RPMI7951 (cell line): ENCODE results near the gene MBD5. TPM values are rescaled to one million over a fixed set of nuclear protein-coding genes. Genes with fewer than 3 reads are reported as not detected.
"Not testable (repeated sequence)": the region's sequence is repeated elsewhere in the genome, so short reads cannot be mapped to it uniquely, and the experiment has no call there.

Source experiments
- DNase-seq: peaks from one replicate; pipeline ENCODE4 v3.0.0-alpha.2; 2012; ENCODE audit warnings: low read depth
- total RNA-seq: library from RNA; depleted of rRNA; stranded (reverse); fragments of >200 nt; shearing (Covaris generic); gene quantifications from 2 replicates; pipeline ENCODE4 v1.2.3, GENCODE V29; 2014; rRNA removed

The MBD5 gene
- total RNA-seq: 9.6 and 11.9 TPM in 2 replicates

- DNase-seq: peak; percentile 60
These were observed at the start of gene MBD5 for GRCh38 chr2:148021059-148021861. Gene MBD5 (plus strand): TSS chr2:148021091.

- DNase-seq: no peak
These were observed 44.8 kb upstream of the MBD5 start for GRCh38 chr2:147976102-147976501.

DNA sequence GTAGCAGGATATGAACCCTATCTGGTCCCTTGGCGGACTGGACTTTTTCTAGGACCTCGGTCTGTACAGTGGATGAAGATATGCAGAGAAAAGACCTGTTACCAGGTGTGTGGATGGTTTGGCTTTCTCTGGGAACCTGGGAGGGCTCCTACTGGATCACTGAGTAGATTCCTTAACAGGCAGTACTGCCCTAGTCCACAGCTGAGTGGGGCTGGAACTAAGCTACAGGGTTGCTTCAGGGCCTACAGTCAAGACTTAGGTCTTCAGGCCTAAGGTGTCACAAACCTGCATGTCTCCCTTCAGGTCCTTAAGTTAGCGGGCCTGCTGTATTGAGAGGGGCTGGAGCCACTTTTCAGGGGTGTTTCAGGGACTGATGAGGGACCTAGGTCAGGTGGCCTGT is 43.2 kb upstream of the MBD5 start:
- no peak for DNase-seq

DNA sequence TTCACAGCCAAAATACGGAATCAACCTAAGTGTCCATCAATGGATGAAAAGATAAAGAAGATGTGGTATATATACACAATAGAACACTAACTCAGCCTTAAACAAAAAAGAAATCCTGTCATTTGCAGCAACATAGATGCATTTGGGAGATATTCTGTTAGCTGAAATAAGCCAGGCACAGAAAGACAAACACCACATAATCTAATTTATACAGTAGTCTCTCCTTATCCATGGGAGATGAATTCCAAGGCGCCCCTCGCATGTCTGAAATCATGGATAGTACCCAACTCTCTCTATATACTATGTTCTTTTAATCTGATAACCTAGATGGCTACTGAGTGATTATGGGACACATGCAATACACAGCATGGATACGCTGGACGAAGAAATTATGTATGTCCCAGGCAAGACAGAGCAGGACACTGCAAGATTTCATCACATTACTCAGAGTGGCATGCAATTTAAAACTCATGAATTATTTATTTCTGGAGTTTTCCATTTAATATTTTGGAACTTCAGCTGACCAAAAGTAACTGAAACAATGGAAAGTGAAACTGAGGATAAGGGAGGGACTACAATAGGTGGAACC is 39.9 kb upstream of the MBD5 start:
- no peak for DNase-seq

GRCh38 chr2:147989102-147989501 is 31.8 kb upstream of the MBD5 start:
- DNase-seq: no peak

DNA sequence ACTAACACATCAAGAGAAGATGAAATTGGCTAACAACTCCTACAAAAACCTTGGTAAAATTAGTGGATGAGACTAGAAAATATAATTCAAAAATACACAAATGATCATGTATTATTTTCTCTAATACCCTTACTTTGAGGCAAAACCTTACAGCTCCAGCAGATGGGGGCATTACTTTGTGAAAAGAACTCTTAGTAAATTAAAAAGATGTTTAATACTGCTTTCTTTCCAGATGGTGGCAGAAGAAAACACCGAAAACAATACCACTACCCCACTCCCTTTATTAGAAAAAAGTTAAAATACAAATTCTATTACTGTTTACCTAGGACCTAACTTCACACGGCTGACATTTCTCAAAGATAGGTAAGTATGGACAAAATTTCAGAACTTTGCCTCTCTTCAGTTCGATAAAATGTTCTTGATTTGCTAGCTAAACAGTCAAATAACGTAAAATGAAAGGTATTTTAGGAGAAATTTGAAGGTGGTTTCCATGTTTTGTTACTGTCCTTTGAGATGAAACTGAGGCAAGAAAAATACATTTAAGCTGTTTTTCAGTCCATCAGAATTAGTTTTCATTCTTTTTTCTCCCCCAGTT is 31.0 kb upstream of the MBD5 start:
- peak; percentile 52 for DNase-seq

GRCh38 chr2:147994965-147995364 is 25.9 kb upstream of the MBD5 start:
- DNase-seq: not testable (repeated sequence)

DNA sequence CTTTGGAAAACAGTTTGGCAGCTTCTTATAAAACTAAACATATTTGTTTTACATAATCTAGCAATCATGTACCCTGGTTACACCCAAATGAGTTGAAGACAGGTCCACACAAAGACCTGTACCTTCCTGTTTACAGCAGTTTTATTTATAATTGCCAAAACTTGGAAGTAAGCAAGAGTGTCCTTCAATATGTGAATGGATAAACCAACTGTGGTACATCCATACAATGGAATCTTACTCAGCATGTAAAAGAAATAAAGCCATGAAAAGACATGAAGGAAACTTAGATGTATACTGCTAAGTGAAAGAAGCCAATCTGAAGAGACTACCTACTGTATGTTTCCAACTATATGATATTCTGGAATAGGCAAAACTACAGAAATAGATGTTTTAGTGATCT is 24.1 kb upstream of the MBD5 start:
- no peak for DNase-seq

GRCh38 chr2:147998203-147998602 is 22.7 kb upstream of the MBD5 start:
- DNase-seq: no peak

- no peak for DNase-seq
These were observed 21.8 kb upstream of the MBD5 start for GRCh38 chr2:147999126-147999525.

- no peak for DNase-seq
These were observed 20.8 kb upstream of the MBD5 start for GRCh38 chr2:148000095-148000494.

- not testable (repeated sequence) for DNase-seq
These were observed 18.5 kb upstream of the MBD5 start for GRCh38 chr2:148002420-148002819.

- no peak for DNase-seq
These were observed 14.5 kb upstream of the MBD5 start for GRCh38 chr2:148006249-148007007.

DNA sequence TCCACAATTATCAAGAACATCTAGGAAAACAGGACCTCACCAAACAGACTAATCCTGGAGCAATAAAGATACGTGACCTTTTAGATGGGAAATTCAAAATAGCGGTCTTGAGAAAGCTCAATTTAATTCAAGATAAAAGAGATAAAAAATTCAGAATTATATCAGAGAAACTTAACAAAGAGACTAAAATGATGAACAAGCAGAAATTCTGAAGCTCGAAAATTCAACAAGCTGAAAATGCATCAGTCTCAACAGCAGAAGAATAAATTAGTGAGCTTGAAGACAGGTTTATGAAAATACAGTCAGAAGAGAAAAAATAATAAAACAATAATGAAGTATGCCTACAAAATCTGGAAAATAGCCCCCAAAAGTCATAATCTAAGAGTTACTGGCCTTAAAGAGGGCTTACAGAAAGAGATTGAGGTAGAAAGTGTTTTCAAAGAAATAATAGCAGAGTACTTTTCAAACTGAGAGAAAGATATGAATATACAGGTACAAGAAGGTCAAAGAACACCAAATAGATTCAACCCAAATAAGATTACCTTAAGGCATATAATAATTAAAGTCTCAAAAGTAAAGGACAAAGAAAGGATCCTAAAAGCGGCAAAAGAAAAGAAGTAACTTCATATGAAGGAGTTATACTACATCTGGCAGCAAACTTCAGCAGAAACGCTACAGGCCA is 13.5 kb upstream of the MBD5 start:
- no peak for DNase-seq

GRCh38 chr2:148008411-148008810 is 12.5 kb upstream of the MBD5 start:
- DNase-seq: not testable (repeated sequence)

GRCh38 chr2:148013876-148014275 is 7.0 kb upstream of the MBD5 start:
- no peak for DNase-seq

DNA sequence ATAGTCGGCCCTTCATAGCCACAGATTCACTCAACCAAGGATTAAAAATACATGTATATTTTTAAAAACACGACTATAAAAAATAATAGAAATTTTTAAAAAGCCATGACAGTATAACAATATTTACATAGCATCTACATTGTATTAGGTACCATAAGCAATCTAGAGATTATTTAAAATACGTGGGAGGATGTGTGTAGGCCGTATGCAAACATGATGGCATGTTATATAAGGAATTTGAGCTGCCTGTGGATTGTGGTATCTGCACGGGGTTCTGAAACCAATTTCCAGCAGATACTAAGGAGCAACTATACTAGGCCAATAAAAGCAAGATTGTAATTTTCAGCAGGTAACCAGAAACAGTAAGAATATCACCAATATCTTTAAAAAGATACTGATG is 6.3 kb upstream of the MBD5 start:
- no peak for DNase-seq

- DNase-seq: peak; percentile 99
These were observed 506 bp upstream of the MBD5 start, which contains the start of gene ORC4 for GRCh38 chr2:148020111-148021058. Gene ORC4 (minus strand): TSS chr2:148020737. CDS start chr2:147975958, 44,779 bp downstream.

GRCh38 chr2:148021886-148022285 is 995 bp downstream of the MBD5 start:
- DNase-seq: no peak

- no peak for DNase-seq
These were observed 1.5 kb downstream of the MBD5 start for GRCh38 chr2:148022351-148022750.
